Spleen (tissue), 11 donors: ENCODE results near the gene LAMC1. TPM values are rescaled to one million over a fixed set of nuclear protein-coding genes. Genes with fewer than 3 reads are reported as not detected.

Experiments
- DNase-seq: peaks from one replicate; pipeline ENCODE4 v3.0.0-alpha.2; 2020
- H3K27ac ChIP-seq, 8 donors: fragments of 200-600 bp; sonication (generic) in 7 of 8; 1 replicate in 4 of 8; 2 replicates in 4 of 8; pipeline versions ENCODE4 v1.5.0 to v1.8.0; 2016 to 2021; ENCODE audit warnings: inconsistent platforms in 4 of 8, mild to moderate bottlenecking in 4 of 8, moderate library complexity in 1 of 8
- H3K27me3 ChIP-seq, 7 donors: fragments of 200-600 bp; sonication (generic) in 6 of 7; replicated peaks in 1 of 7; 1 replicate in 4 of 7; 2 replicates in 3 of 7; pipeline versions ENCODE4 v1.5.0 to v1.8.0; 2016 to 2021; ENCODE audit warnings: inconsistent platforms in 3 of 7, mild to moderate bottlenecking in 1 of 7
- H3K36me3 ChIP-seq, 6 donors: fragments of 200-600 bp; sonication (generic) in 5 of 6; 1 replicate in 4 of 6; 2 replicates in 2 of 6; pipeline versions ENCODE4 v1.5.0 to v1.8.0; 2016 to 2021; ENCODE audit warnings: inconsistent platforms in 2 of 6
- H3K4me1 ChIP-seq, 6 donors: fragments of 200-600 bp; sonication (generic) in 5 of 6; 1 replicate in 3 of 6; 2 replicates in 3 of 6; pipeline versions ENCODE4 v1.5.0 to v1.8.0; 2016 to 2021; ENCODE audit warnings: inconsistent platforms in 3 of 6
- H3K4me3 ChIP-seq, 8 donors: fragments of 200-600 bp; sonication (generic) in 7 of 8; 1 replicate in 4 of 8; 2 replicates in 4 of 8; pipeline versions ENCODE4 v1.5.0 to v1.8.0; 2016 to 2021; ENCODE audit warnings: inconsistent platforms in 4 of 8, mild to moderate bottlenecking in 4 of 8, moderate library complexity in 2 of 8
- H3K9me3 ChIP-seq, 8 donors: fragments of 200-600 bp; sonication (generic) in 7 of 8; 1 replicate in 4 of 8; 2 replicates in 4 of 8; pipeline versions ENCODE4 v1.5.0 to v1.8.0; 2016 to 2021; ENCODE audit warnings: inconsistent platforms in 4 of 8
- CTCF ChIP-seq, 11 experiments: fragments of 200-600 bp in 7 of 11; fragments of 450-650 bp in 4 of 11; sonication (generic) in 4 of 11; IDR thresholded peaks in 8 of 11; conservative IDR thresholded peaks in 3 of 11; 1 replicate in 7 of 11; 2 replicates in 4 of 11; pipeline versions ENCODE4 v1.4.0 to v1.8.0; 2016 to 2021; ENCODE audit warnings: antibody characterized with exemption in 11 of 11, inconsistent platforms in 4 of 11, mild to moderate bottlenecking in 1 of 11
- POLR2A ChIP-seq, 3 donors: fragments of 450-650 bp; IDR thresholded peaks; one replicate each; pipeline ENCODE4 v1.5.1; 2017; ENCODE audit warnings: antibody characterized with exemption in 3 of 3, mild to moderate bottlenecking in 1 of 3
- POLR2AphosphoS5 ChIP-seq, 3 donors: sonication (generic); formaldehyde crosslinking; IDR thresholded peaks; one replicate each; pipeline ENCODE4 v1.5.1; 2017; ENCODE audit warnings: antibody characterized with exemption in 3 of 3
- whole genome bisulfite sequencing, 5 donors: extraction: QIAGEN DNeasy Blood & Tissue Kit in 3 of 5; methylation state at CpG; one replicate each; pipeline versions ENCODE4 v1.1.5 to v1.1.7; 2013 to 2018; 5-methylcytosine and 5-hydroxymethylcytosine counted together
- intact Hi-C: fragments of 100-400 bp; cut with DNase I; formaldehyde crosslinking; loops from one replicate; pipeline ENCODE4 v1.15.0; 2023; ENCODE audit warnings: low total_unique reads
- polyA plus RNA-seq, 3 donors: library from polyadenylated mRNA; stranded (reverse); fragments of 200-250 nt; gene quantifications; one replicate each; pipeline ENCODE4 v1.2.1, GENCODE V29; 2013
- total RNA-seq, 7 donors: library from RNA; depleted of rRNA in 3 of 7; stranded (reverse); fragments of >200 nt in 3 of 7; fragmentation: NEBNext Ultra II Directional in 4 of 7; extraction: Animal tissue kit (Norgen Biotek cat#: 25700) in 4 of 7; gene quantifications; one replicate each; pipeline versions ENCODE4 v1.1.0 to v1.2.1, GENCODE V29; 2016 to 2021
- donor health status: healthy with polysubstance abuse.
- donor health status: DM: no; HTN: no; CAD: no; lungs with moderate emphysema.
- donor health status: DM: no; HTN: no; CAD: no.
- donor health status: Bipolar disorder and iron deficiency.
- donor health status: healthy.
- donor health status: DM: no; HTN: no; CAD: no.
- donor health status: DM: yes; HTN: yes; CAD: no.

The LAMC1 gene
- total and polyA plus RNA-seq, 10 donors, result 2.7 to 38.5 (median 30.5) TPM

GRCh38 chr1:183093786-183094298 is 70.6 kb downstream of the LAMC1 start:
- no peak overlapping the region for H3K4me3 ChIP-seq
- H3K4me1 ChIP-seq, result peaks cover 0 to 17% (median 4%) of the 10 kb centered on the region in 6 donors
- TF ChIP-seq POLR2A (IDR thresholded peaks at IDR 0.05), result no peak
- TF ChIP-seq CTCF (IDR thresholded peaks at IDR 0.05 in 8 of 11, conservative IDR thresholded peaks at IDR 0.05 in 3 of 11), result no peak
- no peak for TF ChIP-seq POLR2AphosphoS5 (IDR thresholded peaks at IDR 0.05)
- DNase-seq, result no peak
- intact Hi-C loops, result no loop called here
- no peaks in the 10 kb centered on the region for H3K27me3 ChIP-seq
- no peaks in the 10 kb centered on the region for H3K9me3 ChIP-seq
- H3K27ac ChIP-seq, result no peak overlapping the region
- no peaks in the 10 kb centered on the region for H3K36me3 ChIP-seq
- WGBS, 5 donors, result 88 to 100% (median 95%) methylated on average over 1 of the region's 1 CpG

- Histone ChIP-seq H3K27me3 (no peaks in the 10 kb centered on the region), H3K4me3 (no peak overlapping the region), H3K36me3 (no peaks in the 10 kb centered on the region), H3K27ac (no peak overlapping the region), H3K4me1 (peaks cover 0 to 17% (median 4%) of the 10 kb centered on the region in 6 donors), H3K9me3 (no peaks in the 10 kb centered on the region)
- WGBS, 5 donors, result 39 to 73% (median 45%) methylated on average over 2 of the region's 2 CpGs
- intact Hi-C loops, result no loop called here
- no peak for TF ChIP-seq POLR2AphosphoS5 (IDR thresholded peaks at IDR 0.05)
- no peak for TF ChIP-seq CTCF (IDR thresholded peaks at IDR 0.05 in 8 of 11, conservative IDR thresholded peaks at IDR 0.05 in 3 of 11)
- TF ChIP-seq POLR2A (IDR thresholded peaks at IDR 0.05), result no peak
- no peak for DNase-seq
These were observed 71.1 kb downstream of the LAMC1 start for GRCh38 chr1:183094351-183094750.

DNA sequence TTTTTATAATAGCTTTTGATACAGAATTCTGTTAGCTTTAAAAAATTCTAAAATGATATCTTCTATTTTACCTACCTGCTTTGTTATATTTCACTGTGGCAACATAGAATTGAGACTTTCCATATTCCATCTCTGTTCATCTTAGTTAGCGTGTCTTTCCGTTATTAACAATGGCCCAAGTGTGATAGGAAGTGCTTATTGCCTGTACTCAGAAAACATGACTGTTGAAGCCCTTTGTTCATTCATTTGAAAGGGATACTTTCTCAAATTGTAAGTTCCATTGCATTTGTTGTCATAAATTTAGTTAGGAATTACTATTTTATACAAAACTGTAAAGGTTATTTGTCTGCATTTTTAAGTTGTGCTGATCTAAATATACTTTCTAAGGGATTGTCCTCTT is 73.1 kb downstream of the LAMC1 start:
- TF ChIP-seq CTCF (IDR thresholded peaks at IDR 0.05 in 8 of 11, conservative IDR thresholded peaks at IDR 0.05 in 3 of 11), result no peak
- TF ChIP-seq POLR2A (IDR thresholded peaks at IDR 0.05), result no peak
- no peak for TF ChIP-seq POLR2AphosphoS5 (IDR thresholded peaks at IDR 0.05)
- H3K27ac ChIP-seq, result no peak overlapping the region
- no peak overlapping the region for H3K4me3 ChIP-seq
- 91 to 99% (median 96%) methylated on average over 2 of the region's 2 CpGs for WGBS, 5 donors
- H3K27me3 ChIP-seq, result no peaks in the 10 kb centered on the region
- peaks cover 0 to 17% (median 3%) of the 10 kb centered on the region in 6 donors for H3K4me1 ChIP-seq
- H3K36me3 ChIP-seq, result no peaks in the 10 kb centered on the region
- intact Hi-C loops, result no loop called here
- no peak for DNase-seq
- no peaks in the 10 kb centered on the region for H3K9me3 ChIP-seq

DNA sequence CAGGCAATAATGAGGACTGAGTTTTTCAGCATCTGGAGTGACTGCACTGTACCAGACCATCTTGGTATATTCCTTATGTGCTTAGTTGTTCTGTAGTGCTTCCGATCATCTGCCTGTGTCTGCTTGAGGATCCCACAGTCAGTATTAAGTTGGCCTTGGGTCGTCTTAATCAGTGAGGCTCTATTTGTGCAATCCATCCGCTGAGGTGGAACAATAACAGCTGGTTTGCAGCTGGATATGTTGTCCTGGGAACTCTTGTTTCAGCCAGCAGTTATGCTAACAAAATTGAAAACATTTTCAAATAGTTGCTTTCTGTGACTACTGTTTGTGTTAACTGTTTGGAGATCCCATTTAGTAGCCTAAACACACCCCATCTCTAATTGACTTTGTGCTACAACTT is 73.7 kb downstream of the LAMC1 start:
- Histone ChIP-seq H3K9me3 (no peaks in the 10 kb centered on the region), H3K27me3 (no peaks in the 10 kb centered on the region), H3K4me1 (peaks cover 0 to 22% (median 5%) of the 10 kb centered on the region in 6 donors), H3K36me3 (no peaks in the 10 kb centered on the region), H3K27ac (peak overlapping the region in 2 of 8 donors; percentile 29 to 34), H3K4me3 (no peak overlapping the region)
- no peak for DNase-seq
- TF ChIP-seq POLR2AphosphoS5 (IDR thresholded peaks at IDR 0.05), result no peak
- TF ChIP-seq CTCF (IDR thresholded peaks at IDR 0.05 in 8 of 11, conservative IDR thresholded peaks at IDR 0.05 in 3 of 11), result no peak
- TF ChIP-seq POLR2A (IDR thresholded peaks at IDR 0.05), result no peak
- WGBS, 5 donors, result 70 to 91% (median 83%) methylated on average over 3 of the region's 3 CpGs
- intact Hi-C loops, result no loop called here
